GM21360 (cell line): ENCODE results near the gene LMO2.
"Not testable (repeated sequence)": the region's sequence is repeated elsewhere in the genome, so short reads cannot be mapped to it uniquely, and the experiment has no call there.

ENCODE experiments used
- ATAC-seq: cut with Tn5 transposase; IDR thresholded peaks from one replicate; pipeline ENCODE4 v1.9.1; 2021; ENCODE audit warnings: mild to moderate bottlenecking, moderate library complexity; ENCODE audit not compliant: unreplicated experiment

The LMO2 gene

GRCh38 chr11:33891714-33892327 lies at the start of gene LMO2:
Gene LMO2, minus strand, starts transcription at chr11:33892076. Its CDS starts 22,360 bp downstream, at chr11:33869716.
- no peak for ATAC-seq

GRCh38 chr11:33940538-33940815 lies 48.6 kb upstream of the LMO2 start:
- no peak for ATAC-seq

GRCh38 chr11:33936725-33937604 lies 45.1 kb upstream of the LMO2 start:
- no peak for ATAC-seq

- no peak for ATAC-seq
These were observed 43.9 kb upstream of the LMO2 start for GRCh38 chr11:33935461-33936456.

DNA sequence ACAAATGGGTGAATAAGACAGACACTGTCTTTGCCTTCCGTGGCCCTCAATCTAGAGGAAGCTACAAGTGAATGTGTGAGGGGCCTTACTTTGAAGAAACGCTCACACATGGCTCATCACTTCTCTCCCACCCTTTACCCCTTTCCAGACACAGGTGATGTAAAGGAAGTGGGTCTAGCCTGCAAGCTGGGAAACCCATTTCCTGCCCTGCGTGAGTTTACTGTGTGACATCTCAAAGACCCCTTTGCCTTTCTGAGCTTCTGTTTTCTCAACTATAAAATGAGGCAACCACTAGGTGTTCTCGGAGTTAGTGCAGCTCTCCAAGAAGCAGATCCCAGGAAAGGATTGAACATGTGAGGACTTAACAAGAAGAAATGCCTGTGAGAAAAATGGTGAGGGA lies 43.1 kb upstream of the LMO2 start:
- no peak for ATAC-seq

DNA sequence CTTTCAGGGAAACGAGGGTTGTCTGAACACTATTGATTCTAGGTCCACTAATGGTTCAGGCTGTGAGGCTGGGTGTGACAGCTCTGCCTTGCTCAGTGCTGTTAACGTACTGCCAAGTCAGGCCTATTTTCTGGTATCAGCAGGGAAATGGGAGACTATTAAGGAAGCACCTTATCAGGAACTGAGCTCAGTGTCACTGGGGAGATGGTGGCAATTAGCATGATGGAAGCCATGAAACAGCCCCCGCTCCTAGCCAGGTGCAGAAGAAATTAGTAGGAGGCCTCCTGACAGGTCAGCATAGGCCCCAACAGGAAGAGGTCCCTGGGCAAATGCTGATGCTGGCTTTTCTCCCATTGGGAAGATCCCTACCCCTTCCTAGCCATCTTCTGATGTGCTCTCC lies 42.6 kb upstream of the LMO2 start:
- no peak for ATAC-seq

GRCh38 chr11:33933602-33934001 lies 41.7 kb upstream of the LMO2 start:
- no peak for ATAC-seq

DNA sequence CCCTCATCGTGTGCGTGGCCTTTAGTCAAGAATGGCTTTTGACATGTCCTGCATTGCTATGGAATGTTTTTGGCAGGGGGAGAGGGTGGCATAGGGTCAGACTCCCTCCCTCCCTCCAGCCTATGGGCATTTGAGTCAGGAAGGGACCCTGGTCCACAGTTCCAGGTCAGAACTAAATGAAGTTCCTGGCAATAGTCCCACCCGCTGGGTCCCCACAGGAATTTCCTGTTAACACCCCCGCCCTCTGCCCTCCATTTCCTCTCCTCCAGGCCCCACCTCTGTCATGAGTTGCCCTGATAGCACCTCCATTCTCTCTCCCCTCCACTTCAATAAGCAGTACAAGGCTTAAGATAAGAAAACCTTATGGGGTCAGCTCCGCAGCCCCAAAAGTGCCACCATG lies 40.8 kb upstream of the LMO2 start:
- no peak for ATAC-seq

DNA sequence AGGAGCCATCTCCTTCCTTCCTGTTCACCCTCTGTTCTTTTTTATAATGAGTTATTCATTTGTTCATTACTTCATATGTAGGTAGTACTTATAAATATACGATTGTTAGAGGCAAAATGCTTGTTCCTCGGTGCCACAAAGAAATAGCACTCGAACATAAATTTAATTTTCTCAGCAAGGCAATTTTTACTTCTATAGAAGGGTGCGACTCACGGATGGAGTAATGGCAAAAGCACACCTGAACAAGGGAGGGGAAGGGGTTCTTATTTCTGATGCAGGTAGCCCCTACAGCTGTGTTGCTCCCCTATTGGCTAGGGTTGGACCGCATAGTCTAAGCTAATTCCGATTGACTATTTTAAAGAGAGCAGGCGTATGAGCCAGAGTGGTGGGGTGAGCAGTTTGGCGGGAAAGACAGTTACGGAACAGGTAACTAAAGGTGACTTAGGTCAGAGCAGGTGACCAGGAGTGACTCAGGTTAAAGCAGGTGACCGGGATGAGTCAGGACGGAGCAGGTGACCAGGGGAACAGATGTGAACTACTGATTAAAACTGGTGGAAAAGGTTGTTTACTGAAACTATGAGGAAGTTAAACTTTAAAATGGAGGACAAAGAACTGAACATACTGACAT lies 40.0 kb upstream of the LMO2 start:
- not testable (repeated sequence) for ATAC-seq

GRCh38 chr11:33931067-33931466 lies 39.2 kb upstream of the LMO2 start:
- ATAC-seq = no peak

GRCh38 chr11:33930317-33931021 lies 38.6 kb upstream of the LMO2 start:
- ATAC-seq = no peak

DNA sequence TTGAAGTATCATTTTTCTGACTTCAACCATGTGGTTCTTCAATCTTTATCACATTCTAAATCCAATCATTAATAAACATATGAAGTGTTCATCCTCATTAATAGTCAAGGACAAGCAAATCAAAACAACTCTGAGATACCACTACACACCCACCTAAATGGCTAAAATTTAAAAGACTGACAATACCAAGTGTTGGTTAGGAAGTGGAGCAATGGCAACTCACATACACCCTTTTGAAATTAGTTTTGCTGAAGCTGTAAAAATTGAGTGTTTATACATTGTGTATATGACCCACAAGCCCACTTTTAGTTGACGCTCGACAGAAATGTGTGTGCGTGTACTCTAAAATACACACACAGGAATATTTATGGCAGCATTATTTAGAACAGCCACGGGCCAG lies 36.7 kb upstream of the LMO2 start:
- ATAC-seq = no peak

GRCh38 chr11:33926671-33927552 lies 35.0 kb upstream of the LMO2 start:
- ATAC-seq = no peak

- ATAC-seq = no peak
These were observed 32.5 kb upstream of the LMO2 start for GRCh38 chr11:33924341-33924740.

DNA sequence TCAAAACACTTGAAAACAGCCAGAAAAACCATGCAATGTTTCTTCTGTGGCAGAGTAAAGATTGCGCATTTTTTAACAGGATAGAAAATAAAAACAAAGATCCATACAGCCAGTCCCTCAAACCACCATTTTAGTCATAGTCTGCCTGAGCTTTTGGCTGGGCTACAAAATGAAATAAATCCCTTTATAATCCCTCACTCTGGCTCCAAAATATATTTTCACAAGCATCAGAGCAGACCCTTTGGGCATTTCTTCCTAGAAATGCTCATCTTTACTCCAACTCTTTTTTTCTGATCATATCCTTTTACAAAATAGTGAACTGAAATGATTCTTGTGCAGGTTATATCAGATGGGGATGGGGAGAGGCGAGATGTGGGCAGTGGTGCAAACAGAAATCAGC lies 31.8 kb upstream of the LMO2 start:
- no peak for ATAC-seq

GRCh38 chr11:33920838-33921613 lies 29.1 kb upstream of the LMO2 start:
- ATAC-seq = peak; percentile 95

GRCh38 chr11:33919645-33920044 lies 27.8 kb upstream of the LMO2 start:
- no peak for ATAC-seq

DNA sequence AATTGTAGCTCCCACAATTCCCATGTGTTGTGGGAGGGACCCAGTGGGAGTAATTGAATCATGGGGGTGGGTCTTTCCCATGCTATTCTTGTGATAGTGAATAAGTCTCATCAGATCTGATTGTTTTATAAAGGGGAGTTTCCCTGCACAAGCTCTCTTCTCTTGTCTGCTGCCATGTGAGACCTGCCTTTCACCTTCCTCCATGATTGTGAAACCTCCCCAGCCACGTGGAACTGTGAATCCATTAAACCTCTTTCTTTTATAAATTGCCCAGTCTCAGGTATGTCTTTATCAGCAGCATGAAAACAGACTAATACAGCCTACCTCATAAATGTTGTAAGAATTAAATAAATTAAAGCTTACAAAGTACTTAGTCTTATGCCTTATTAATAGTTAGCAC lies 25.5 kb upstream of the LMO2 start:
- not testable (repeated sequence) for ATAC-seq

DNA sequence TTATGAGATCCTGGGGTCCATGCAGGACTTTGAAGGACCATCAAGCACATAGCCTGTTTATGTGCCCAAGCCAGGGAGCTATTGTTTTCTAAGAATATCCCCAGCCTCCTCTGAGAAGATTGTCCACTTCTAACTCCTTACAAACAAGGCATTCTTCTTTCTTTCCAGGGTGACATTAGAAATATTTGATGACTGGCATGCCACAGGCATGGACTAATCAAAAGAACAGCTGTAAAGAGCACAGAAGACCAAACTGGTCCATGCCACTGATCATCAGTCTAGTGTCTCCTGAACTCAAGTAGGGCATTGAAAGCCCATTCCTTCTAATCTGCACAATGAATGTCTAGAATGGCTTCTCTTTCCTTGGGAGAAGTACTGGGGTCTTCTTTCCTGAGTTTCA lies 24.9 kb upstream of the LMO2 start:
- ATAC-seq = no peak
